ENCODE data around the gene ZCWPW2.

ZCWPW2 gene

DNA sequence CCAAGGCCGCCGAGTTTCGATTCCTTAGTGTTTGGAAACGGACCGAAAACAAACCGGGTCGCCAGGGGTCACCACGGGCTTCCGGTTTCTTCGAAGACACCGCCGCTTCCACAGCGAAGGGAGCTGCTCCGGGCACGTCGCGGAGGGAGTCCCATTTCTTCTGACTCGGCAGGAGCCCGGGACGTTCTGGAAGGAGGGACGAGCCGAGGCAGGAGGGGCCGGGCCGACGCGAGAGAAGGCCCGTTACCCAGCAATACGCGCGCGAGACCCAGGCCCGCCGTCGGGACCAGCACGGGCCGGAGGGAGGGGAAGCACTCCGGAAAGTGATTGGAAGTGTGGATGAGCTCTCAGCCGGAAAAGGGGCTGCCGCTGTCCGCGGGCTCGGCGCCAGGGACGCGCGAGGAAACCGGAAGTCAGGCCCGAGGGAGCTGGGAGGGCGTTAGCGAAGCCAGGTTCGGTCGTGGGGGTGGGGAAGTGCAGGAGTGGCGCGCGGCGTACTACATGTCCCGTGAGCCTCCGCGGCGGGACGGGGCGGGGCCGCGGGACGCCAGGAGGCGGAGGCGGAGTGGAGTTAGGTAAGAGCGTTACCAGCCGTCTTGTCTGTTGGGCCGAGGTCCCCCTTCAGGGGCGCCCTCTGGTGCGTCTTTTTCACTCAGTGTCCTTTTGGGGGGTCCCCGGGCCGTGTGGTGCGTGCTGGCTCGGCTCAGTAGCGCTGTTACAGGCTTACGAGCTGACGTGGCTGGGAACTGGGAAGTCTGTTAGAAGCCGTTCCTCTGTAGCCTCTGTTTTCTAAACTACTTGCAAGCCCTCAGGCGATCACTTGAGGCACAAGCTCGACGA is at the start of gene ZCWPW2, which contains the start of gene AZI2:
Gene ZCWPW2 (plus strand): TSS at position 93 of the 840 bp plus-strand sequence. CDS start 64,348 bp downstream, outside the sequence.
Gene AZI2 (minus strand): TSS at position 196 of the 840 bp plus-strand sequence. CDS start 8,207 bp downstream, outside the sequence.
- Histone ChIP-seq H3K27me3 (ENCODE audit: insufficient read depth, low read length) (no peaks in the 10 kb centered on the region), H2AFZ (ENCODE audit: low read depth, low read length) (peak within 1 kb of the TSS; percentile 96), H3K36me3 (ENCODE audit: insufficient read depth, low read length) (no peaks in the 10 kb centered on the region), H3K9me3 (ENCODE audit: low read length) (peaks cover under 1% of the 10 kb centered on the region), H3K4me3 (ENCODE audit: low read length) (peak within 1 kb of the TSS; percentile 93), H3K4me1 (ENCODE audit: insufficient read depth, low read length) (peaks cover 17% of the 10 kb centered on the region)

DNA sequence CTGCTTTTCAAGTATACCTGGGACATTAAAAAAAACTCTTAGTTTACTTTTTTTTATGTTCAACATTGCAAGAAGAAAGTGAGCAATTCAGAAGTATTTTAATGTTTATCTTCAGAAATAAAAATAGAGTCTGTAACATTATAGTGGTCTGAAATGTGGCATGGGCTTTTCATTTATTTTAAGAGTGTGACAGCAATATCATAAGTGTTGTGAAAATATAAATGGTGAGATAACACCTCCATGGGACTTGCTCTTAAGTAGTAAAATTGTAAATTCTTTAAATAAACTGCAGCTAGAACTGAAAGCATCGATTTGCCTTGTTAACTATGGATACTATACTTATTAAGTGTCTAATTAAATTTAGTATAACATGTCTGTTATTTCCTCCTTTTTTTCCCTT is 48.8 kb upstream of the ZCWPW2 start:
- Histone ChIP-seq H3K9me3 (ENCODE audit: low read length) (no peaks in the 10 kb centered on the region), H3K4me1 (ENCODE audit: insufficient read depth, low read length) (no peaks in the 10 kb centered on the region), H2AFZ (ENCODE audit: low read depth, low read length) (no peak overlapping the region), H3K4me3 (ENCODE audit: low read length) (no peak overlapping the region), H3K27me3 (ENCODE audit: insufficient read depth, low read length) (no peaks in the 10 kb centered on the region), H3K36me3 (ENCODE audit: insufficient read depth, low read length) (no peaks in the 10 kb centered on the region)

DNA sequence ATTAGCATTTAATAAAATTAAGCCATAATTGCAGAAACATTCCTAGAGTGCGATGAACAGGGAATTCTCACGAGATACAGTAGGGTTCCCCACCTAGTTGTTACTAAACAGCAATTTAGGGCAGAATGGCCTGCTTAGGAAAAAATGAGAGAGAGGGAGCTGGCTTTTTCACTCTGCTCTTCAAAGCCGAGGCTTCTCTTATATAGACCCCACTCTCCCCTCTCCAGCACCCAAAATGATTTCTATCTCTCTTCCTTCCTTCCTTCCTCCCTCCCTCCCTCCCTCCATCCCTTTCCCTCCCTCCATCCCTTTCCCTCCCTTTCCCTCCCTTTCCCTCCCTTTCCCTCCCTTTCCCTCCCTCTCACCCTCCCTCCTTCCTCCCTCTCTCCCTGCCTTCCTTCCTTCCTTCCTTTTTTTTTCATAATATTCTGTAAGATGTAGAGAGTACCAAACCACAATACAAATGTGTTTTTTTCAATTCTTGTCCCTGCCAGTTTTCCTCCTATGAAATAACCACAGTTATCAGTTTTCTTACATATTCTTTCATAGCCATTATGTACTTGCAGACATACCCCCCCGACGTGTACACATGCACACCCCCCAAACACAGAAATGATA is 48.1 kb upstream of the ZCWPW2 start:
- no peak overlapping the region for H2AFZ ChIP-seq (ENCODE audit: low read depth, low read length)
- no peak overlapping the region for H3K4me3 ChIP-seq (ENCODE audit: low read length)
- no peaks in the 10 kb centered on the region for H3K36me3 ChIP-seq (ENCODE audit: insufficient read depth, low read length)
- no peaks in the 10 kb centered on the region for H3K4me1 ChIP-seq (ENCODE audit: insufficient read depth, low read length)
- no peaks in the 10 kb centered on the region for H3K27me3 ChIP-seq (ENCODE audit: insufficient read depth, low read length)
- no peaks in the 10 kb centered on the region for H3K9me3 ChIP-seq (ENCODE audit: low read length)

- Histone ChIP-seq H3K4me1 (ENCODE audit: insufficient read depth, low read length) (no peaks in the 10 kb centered on the region), H3K4me3 (ENCODE audit: low read length) (no peak overlapping the region), H3K27me3 (ENCODE audit: insufficient read depth, low read length) (no peaks in the 10 kb centered on the region), H3K9me3 (ENCODE audit: low read length) (no peaks in the 10 kb centered on the region), H3K36me3 (ENCODE audit: insufficient read depth, low read length) (no peaks in the 10 kb centered on the region), H2AFZ (ENCODE audit: low read depth, low read length) (no peak overlapping the region)
Observed at GRCh38 chr3:28301688-28302087, 46.8 kb upstream of the ZCWPW2 start.

- Histone ChIP-seq H3K4me3 (ENCODE audit: low read length) (no peak overlapping the region), H3K36me3 (ENCODE audit: insufficient read depth, low read length) (no peaks in the 10 kb centered on the region), H3K27me3 (ENCODE audit: insufficient read depth, low read length) (no peaks in the 10 kb centered on the region), H3K9me3 (ENCODE audit: low read length) (no peaks in the 10 kb centered on the region), H3K4me1 (ENCODE audit: insufficient read depth, low read length) (no peaks in the 10 kb centered on the region), H2AFZ (ENCODE audit: low read depth, low read length) (no peak overlapping the region)
Observed at GRCh38 chr3:28308196-28308595, 40.3 kb upstream of the ZCWPW2 start.

DNA sequence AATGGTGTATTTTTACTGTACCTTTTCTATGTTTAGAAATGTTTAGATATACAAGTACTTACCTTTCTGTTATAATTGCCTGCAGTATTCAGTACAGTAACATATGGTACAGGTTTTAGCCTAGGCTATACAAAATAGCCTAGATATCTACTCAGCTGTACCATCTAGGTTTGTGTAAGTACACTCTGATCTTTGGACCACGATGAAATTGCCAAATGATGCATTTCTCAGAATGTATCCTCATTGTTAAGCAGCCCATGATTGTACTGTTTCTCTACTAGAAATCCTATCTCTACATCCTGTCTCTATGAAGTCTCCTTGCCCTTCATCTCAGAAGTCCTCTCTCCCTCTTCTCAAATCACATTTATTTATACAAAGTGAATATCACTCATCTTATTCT is 32.8 kb upstream of the ZCWPW2 start:
- Histone ChIP-seq H3K4me3 (ENCODE audit: low read length) (no peak overlapping the region), H3K27me3 (ENCODE audit: insufficient read depth, low read length) (no peaks in the 10 kb centered on the region), H3K4me1 (ENCODE audit: insufficient read depth, low read length) (no peaks in the 10 kb centered on the region), H3K36me3 (ENCODE audit: insufficient read depth, low read length) (peaks cover 6% of the 10 kb centered on the region), H3K9me3 (ENCODE audit: low read length) (no peaks in the 10 kb centered on the region), H2AFZ (ENCODE audit: low read depth, low read length) (no peak overlapping the region)

DNA sequence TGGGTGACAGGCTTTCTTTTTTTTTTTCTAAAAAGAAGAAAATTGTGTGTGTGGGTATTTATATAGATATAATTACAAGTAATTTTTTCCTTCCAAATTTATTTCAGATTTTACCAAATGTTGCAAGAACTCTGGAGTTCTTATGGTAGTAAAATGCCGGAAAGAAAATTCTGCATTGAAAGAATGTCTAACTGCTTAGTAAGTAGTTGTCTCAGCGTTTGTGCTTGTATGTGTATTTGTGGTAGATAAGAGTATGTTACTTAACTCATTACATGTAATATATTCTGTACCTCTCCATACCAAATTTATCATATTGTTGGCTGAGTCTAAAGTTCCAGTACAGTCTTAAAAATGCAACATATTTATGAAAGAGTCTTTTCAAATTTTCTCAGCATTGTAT is 32.3 kb upstream of the ZCWPW2 start:
- Histone ChIP-seq H3K36me3 (ENCODE audit: insufficient read depth, low read length) (peaks cover 6% of the 10 kb centered on the region), H3K27me3 (ENCODE audit: insufficient read depth, low read length) (no peaks in the 10 kb centered on the region), H3K4me3 (ENCODE audit: low read length) (no peak overlapping the region), H3K4me1 (ENCODE audit: insufficient read depth, low read length) (no peaks in the 10 kb centered on the region), H3K9me3 (ENCODE audit: low read length) (no peaks in the 10 kb centered on the region), H2AFZ (ENCODE audit: low read depth, low read length) (no peak overlapping the region)

GRCh38 chr3:28317438-28318022 is 31.0 kb upstream of the ZCWPW2 start:
- Histone ChIP-seq H2AFZ (ENCODE audit: low read depth, low read length) (no peak overlapping the region), H3K9me3 (ENCODE audit: low read length) (no peaks in the 10 kb centered on the region), H3K4me1 (ENCODE audit: insufficient read depth, low read length) (no peaks in the 10 kb centered on the region), H3K27me3 (ENCODE audit: insufficient read depth, low read length) (no peaks in the 10 kb centered on the region), H3K36me3 (ENCODE audit: insufficient read depth, low read length) (peaks cover 6% of the 10 kb centered on the region), H3K4me3 (ENCODE audit: low read length) (no peak overlapping the region)

DNA sequence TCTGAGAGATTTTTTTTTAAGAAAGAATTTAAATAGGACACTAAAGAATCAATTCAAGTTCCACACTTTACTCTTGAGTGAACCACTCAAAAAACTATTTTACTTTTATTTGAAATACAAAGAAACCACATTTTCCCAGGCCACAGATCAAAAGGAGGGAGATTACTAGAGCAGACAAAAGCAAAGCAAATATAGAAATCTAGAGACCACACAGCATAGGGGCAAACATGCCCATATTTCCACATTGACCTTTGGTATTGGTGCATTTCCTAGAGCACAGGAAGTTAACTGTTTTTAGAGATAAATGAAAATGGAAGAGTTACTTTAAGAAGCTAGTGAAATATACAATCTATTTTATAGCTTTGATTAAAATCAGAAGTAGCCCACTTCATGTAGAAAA is 27.5 kb upstream of the ZCWPW2 start:
- no peaks in the 10 kb centered on the region for H3K9me3 ChIP-seq (ENCODE audit: low read length)
- no peaks in the 10 kb centered on the region for H3K4me1 ChIP-seq (ENCODE audit: insufficient read depth, low read length)
- no peak overlapping the region for H2AFZ ChIP-seq (ENCODE audit: low read depth, low read length)
- H3K36me3 ChIP-seq (ENCODE audit: insufficient read depth, low read length) = peaks cover 24% of the 10 kb centered on the region
- H3K27me3 ChIP-seq (ENCODE audit: insufficient read depth, low read length) = no peaks in the 10 kb centered on the region
- H3K4me3 ChIP-seq (ENCODE audit: low read length) = no peak overlapping the region

GRCh38 chr3:28322464-28322863 is 26.1 kb upstream of the ZCWPW2 start:
- H3K9me3 ChIP-seq (ENCODE audit: low read length) = no peaks in the 10 kb centered on the region
- H3K27me3 ChIP-seq (ENCODE audit: insufficient read depth, low read length) = no peaks in the 10 kb centered on the region
- no peaks in the 10 kb centered on the region for H3K4me1 ChIP-seq (ENCODE audit: insufficient read depth, low read length)
- H3K36me3 ChIP-seq (ENCODE audit: insufficient read depth, low read length) = peaks cover 32% of the 10 kb centered on the region
- no peak overlapping the region for H3K4me3 ChIP-seq (ENCODE audit: low read length)
- H2AFZ ChIP-seq (ENCODE audit: low read depth, low read length) = no peak overlapping the region

DNA sequence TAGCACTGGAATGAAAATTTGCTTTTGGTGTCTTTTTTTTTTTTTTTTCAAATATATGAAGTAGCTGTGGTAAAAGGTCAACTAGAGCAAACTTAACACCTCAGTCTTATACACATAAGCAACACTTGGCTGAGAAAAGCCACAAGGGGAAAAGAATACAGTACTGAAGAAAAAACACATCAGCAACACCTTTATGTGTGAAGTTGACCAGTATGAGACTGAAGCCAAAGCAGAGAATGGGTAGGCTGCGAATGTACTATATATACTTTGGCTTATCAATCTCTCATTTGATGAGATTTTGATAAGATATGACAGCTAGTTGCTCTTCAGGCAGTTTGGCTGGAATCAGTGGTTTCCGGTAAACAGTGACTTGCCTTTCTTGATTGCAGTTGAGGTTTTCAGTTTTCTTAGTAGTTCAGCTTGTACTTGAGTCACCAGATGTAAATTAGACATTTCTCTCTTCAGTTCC is 22.0 kb upstream of the ZCWPW2 start:
- Histone ChIP-seq H3K27me3 (ENCODE audit: insufficient read depth, low read length) (no peaks in the 10 kb centered on the region), H2AFZ (ENCODE audit: low read depth, low read length) (no peak overlapping the region), H3K4me1 (ENCODE audit: insufficient read depth, low read length) (no peaks in the 10 kb centered on the region), H3K4me3 (ENCODE audit: low read length) (no peak overlapping the region), H3K9me3 (ENCODE audit: low read length) (no peaks in the 10 kb centered on the region), H3K36me3 (ENCODE audit: insufficient read depth, low read length) (peaks cover 35% of the 10 kb centered on the region)

DNA sequence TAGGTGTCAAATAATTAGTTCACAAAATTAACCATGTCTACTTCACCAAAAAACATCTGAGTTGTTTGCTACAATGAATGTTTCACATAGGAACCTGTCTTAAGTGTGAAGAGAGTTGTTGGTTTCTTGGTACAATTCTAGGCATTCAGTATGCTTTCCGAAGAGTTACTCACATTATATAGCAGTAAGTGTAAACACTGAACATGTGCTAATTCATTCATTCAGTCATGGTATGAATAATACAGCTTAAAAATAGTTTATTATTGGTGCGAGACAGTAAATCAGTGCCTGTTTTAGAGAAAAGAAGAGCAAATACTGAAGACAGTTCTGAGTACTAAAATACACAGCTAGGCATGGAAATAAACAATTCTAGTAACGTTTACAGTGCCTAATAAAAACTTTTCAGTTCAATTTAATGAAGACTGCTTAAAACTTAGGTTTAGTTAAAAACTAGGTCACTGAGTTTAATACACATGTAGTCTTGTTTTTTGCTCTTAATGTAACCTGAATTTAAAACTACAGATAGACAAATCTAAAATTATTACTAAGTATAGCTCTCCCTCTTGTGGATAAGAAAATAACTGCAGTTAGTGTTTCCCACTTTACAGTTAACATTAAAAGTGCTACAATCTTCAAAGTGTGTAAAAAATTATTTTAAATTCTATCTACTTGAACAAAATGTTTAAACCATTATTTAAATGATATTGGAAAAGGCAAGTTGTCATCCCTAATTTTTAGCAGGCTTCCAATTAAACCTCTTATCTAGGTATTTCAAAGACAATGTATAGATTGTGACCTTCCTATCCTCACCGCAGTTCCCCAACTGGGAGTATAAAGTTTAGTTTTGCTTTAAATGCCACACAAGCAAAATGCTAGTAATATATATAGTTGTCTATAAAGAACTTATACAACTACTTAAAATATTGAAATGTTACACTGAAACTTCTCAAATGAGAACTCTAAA is 20.1 kb upstream of the ZCWPW2 start:
- Histone ChIP-seq H3K4me3 (ENCODE audit: low read length) (no peak overlapping the region), H3K4me1 (ENCODE audit: insufficient read depth, low read length) (no peaks in the 10 kb centered on the region), H3K9me3 (ENCODE audit: low read length) (no peaks in the 10 kb centered on the region), H2AFZ (ENCODE audit: low read depth, low read length) (no peak overlapping the region), H3K36me3 (ENCODE audit: insufficient read depth, low read length) (peaks cover 48% of the 10 kb centered on the region), H3K27me3 (ENCODE audit: insufficient read depth, low read length) (no peaks in the 10 kb centered on the region)
